Chondrocyte (in vitro differentiated cells): ENCODE measurements around the gene TMEM151A. TPM values are rescaled to one million over a fixed set of nuclear protein-coding genes. Genes with fewer than 3 reads are reported as not detected.
"Not testable (repeated sequence)": the region's sequence is repeated elsewhere in the genome, so short reads cannot be mapped to it uniquely, and the experiment has no call there.

Source experiments
- DNase-seq: peaks from one replicate; pipeline ENCODE4 v3.0.0; 2021; ENCODE audit warnings: mixed read lengths, low spot score
- H3K27ac Mint-ChIP-seq: one replicate; pipeline ENCODE4 v1.8.0; 2021; ENCODE audit warnings: mild to moderate bottlenecking, moderate library complexity, mixed read lengths; ENCODE audit not compliant: unreplicated experiment
- H3K27me3 Mint-ChIP-seq: 2 replicates; pipeline ENCODE4 v1.8.0; 2021; ENCODE audit warnings: low read depth, mixed read lengths
- H3K36me3 Mint-ChIP-seq: 2 replicates; pipeline ENCODE4 v1.8.0; 2021; ENCODE audit warnings: low read depth, mixed read lengths
- H3K4me1 Mint-ChIP-seq: 2 replicates; pipeline ENCODE4 v1.8.0; 2021; ENCODE audit warnings: low read depth, mild to moderate bottlenecking, mixed read lengths
- H3K4me3 Mint-ChIP-seq: one replicate; pipeline ENCODE4 v1.8.0; 2021; ENCODE audit warnings: mild to moderate bottlenecking, moderate library complexity, mixed read lengths; ENCODE audit not compliant: unreplicated experiment
- H3K9me3 Mint-ChIP-seq: 2 replicates; pipeline ENCODE4 v1.8.0; 2021; ENCODE audit warnings: low read depth, mixed read lengths
- total RNA-seq: library from RNA; stranded (reverse); gene quantifications from 3 replicates; pipeline ENCODE4 v1.2.1, GENCODE V29; 2021
- TF ChIP-seq, protein P1 (sequence below): fragments of 200-600 bp; sonication (generic); IDR thresholded peaks from 2 replicates; pipeline ENCODE4 v1.5.0; 2021; ENCODE audit warnings: antibody characterized with exemption, mild to moderate bottlenecking, moderate library complexity

TMEM151A gene
- total RNA-seq, 1 donor from 2014 or later = 4.7 TPM

DNA sequence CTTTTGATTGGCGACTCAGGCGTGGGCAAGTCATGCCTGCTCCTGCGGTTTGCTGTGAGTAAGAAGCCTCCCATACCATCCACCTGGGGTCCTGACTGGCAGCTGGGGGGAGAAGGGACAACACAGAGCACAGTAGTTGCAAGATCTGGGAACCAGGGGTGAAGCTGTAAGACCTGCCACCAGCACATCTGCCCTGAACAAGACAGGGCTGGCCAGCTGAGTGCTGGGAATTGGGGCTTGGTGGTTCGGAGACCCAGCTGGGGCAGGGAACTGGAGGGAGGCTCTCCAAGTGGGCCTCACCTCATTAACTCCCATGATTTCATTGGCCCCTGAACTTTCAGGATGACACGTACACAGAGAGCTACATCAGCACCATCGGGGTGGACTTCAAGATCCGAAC, 19.9 kb upstream of the TMEM151A start:
- DNase-seq = no peak
- Mint-ChIP-seq H3K4me3 (no peak overlapping the region), H3K27ac (no peak overlapping the region), H3K9me3 (no peaks in the 10 kb centered on the region), H3K27me3 (no peaks in the 10 kb centered on the region), H3K4me1 (peaks cover 23% of the 10 kb centered on the region), H3K36me3 (peaks cover 28% of the 10 kb centered on the region)
- TF ChIP-seq, protein P1, sequence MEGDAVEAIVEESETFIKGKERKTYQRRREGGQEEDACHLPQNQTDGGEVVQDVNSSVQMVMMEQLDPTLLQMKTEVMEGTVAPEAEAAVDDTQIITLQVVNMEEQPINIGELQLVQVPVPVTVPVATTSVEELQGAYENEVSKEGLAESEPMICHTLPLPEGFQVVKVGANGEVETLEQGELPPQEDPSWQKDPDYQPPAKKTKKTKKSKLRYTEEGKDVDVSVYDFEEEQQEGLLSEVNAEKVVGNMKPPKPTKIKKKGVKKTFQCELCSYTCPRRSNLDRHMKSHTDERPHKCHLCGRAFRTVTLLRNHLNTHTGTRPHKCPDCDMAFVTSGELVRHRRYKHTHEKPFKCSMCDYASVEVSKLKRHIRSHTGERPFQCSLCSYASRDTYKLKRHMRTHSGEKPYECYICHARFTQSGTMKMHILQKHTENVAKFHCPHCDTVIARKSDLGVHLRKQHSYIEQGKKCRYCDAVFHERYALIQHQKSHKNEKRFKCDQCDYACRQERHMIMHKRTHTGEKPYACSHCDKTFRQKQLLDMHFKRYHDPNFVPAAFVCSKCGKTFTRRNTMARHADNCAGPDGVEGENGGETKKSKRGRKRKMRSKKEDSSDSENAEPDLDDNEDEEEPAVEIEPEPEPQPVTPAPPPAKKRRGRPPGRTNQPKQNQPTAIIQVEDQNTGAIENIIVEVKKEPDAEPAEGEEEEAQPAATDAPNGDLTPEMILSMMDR = no peak

DNA sequence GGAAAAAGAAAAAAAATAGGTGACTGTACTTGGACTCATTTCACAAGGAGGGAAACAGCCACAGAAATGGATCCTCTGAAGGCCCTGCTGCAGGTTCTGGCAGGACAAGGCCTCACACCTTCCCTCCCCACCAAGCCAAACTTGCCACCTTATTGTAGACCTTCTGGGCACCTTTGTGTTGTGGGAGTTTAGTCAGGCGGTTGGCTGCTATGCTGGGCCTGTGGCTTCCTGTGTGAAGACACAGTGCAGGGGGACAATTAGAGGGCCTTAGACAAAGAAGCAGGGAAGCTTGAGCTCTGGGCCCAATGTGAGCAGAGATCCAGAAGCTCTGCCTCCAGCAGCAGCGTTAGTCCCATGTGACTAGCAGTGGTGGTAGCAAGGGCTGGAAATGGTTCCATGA, 19.1 kb upstream of the TMEM151A start:
- Mint-ChIP-seq H3K27me3 (no peaks in the 10 kb centered on the region), H3K4me3 (no peak overlapping the region), H3K9me3 (no peaks in the 10 kb centered on the region), H3K36me3 (peaks cover 26% of the 10 kb centered on the region), H3K4me1 (peaks cover 18% of the 10 kb centered on the region), H3K27ac (no peak overlapping the region)
- TF ChIP-seq, protein P1 = no peak
- DNase-seq = no peak

DNA sequence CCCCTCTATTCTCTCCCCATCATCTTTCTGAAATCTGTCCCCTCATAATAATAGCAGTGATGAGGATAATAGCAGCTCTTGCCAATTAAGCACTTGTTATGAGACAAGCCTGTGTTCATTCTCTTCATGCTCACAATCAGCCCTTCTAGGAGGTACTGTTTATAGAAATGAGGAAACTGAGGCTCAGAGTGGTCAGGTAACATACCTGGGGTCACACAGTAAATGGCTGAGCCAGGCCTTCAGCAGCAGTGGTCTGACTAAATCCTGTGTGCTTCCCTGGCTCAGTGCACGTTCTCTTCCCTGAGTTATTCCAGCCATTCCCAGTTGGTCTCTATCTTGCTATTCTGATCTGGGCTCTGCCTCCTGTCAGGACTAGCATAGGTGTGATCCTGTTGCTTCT, 17.5 kb upstream of the TMEM151A start:
- Mint-ChIP-seq H3K4me3 (no peak overlapping the region), H3K27ac (no peak overlapping the region), H3K9me3 (no peaks in the 10 kb centered on the region), H3K4me1 (peaks cover 16% of the 10 kb centered on the region), H3K36me3 (peaks cover 25% of the 10 kb centered on the region), H3K27me3 (no peaks in the 10 kb centered on the region)
- no peak for DNase-seq
- TF ChIP-seq, protein P1 = no peak

DNA sequence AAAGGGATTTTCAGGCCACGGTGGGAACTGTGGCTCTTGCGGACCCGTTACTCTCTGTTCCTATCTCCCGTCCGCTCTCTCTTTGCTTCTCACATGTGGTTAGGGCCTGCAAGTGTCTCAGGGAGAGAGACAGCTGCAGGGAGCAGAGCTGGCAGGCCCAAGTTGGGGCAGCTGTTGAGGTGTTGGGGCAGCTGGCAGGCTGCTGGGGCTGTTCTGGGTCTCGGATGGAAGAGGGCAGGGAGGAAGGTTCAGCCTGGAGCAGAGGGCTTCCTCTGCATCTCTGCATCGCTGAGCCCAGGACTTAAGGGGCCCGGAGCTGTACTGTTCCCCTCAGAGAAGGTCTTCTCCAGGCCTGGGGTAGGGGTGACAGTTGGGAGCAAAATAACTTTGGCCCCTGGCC, 16.3 kb upstream of the TMEM151A start:
- DNase-seq = no peak
- no peak overlapping the region for H3K4me3 Mint-ChIP-seq
- no peak overlapping the region for H3K27ac Mint-ChIP-seq
- H3K4me1 Mint-ChIP-seq = peaks cover 6% of the 10 kb centered on the region
- TF ChIP-seq, protein P1 = no peak
- H3K36me3 Mint-ChIP-seq = peaks cover 24% of the 10 kb centered on the region
- no peaks in the 10 kb centered on the region for H3K27me3 Mint-ChIP-seq
- H3K9me3 Mint-ChIP-seq = no peaks in the 10 kb centered on the region

DNA sequence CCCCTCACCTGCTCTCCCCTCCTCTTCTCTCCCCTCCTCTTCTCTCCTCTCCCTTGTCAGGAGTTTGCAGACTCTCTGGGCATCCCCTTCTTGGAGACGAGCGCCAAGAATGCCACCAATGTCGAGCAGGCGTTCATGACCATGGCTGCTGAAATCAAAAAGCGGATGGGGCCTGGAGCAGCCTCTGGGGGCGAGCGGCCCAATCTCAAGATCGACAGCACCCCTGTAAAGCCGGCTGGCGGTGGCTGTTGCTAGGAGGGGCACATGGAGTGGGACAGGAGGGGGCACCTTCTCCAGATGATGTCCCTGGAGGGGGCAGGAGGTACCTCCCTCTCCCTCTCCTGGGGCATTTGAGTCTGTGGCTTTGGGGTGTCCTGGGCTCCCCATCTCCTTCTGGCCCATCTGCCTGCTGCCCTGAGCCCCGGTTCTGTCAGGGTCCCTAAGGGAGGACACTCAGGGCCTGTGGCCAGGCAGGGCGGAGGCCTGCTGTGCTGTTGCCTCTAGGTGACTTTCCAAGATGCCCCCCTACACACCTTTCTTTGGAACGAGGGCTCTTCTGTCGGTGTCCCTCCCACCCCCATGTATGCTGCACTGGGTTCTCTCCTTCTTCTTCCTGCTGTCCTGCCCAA, 15.6 kb upstream of the TMEM151A start:
- TF ChIP-seq, protein P1 = no peak

DNA sequence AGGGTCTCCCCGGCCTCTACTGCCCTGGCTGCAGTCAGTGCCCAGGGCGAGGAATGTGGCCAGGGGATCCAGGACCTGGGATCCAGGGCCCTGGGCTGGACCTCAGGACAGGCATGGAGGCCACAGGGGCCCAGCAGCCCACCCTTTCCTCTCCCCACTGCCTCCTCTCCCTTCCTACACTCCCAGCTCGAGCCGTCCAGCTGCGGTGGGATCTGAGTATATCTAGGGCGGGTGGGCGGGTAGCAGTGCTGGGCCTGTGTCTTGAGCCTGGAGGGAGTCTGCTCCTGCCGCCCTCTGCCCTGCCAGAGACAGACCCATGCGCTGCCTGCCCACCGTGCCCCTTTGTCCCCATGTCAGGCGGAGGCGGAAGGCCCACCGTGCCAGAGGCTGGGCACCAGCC, 15.1 kb upstream of the TMEM151A start:
- not testable (repeated sequence) for DNase-seq, H3K9me3 Mint-ChIP-seq, H3K27me3 Mint-ChIP-seq, H3K4me3 Mint-ChIP-seq, H3K27ac Mint-ChIP-seq
- H3K4me1 Mint-ChIP-seq = peaks cover 11% of the 10 kb centered on the region
- H3K36me3 Mint-ChIP-seq = peaks cover 22% of the 10 kb centered on the region

More for the DNA sequence above, 15.6 kb upstream of the TMEM151A start:
- Mint-ChIP-seq H3K4me3 (no peak overlapping the region), H3K4me1 (peaks cover 6% of the 10 kb centered on the region), H3K27me3 (no peaks in the 10 kb centered on the region), H3K9me3 (no peaks in the 10 kb centered on the region), H3K27ac (no peak overlapping the region), H3K36me3 (peaks cover 22% of the 10 kb centered on the region)
- DNase-seq = no peak

DNA sequence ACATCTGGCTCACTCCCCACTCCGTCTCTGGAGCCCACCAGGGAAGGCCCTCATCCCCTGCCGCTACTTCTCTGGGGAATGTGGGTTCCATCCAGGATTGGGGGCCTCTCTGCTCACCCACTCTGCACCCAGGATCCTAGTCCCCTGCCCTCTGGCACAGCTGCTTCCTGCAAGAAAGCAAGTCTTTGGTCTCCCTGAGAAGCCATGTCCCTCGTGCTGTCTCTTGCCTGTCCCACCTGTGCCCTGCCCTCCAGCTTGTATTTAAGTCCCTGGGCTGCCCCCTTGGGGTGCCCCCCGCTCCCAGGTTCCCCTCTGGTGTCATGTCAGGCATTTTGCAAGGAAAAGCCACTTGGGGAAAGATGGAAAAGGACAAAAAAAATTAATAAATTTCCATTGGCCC, 14.6 kb upstream of the TMEM151A start:
- Mint-ChIP-seq H3K36me3 (peaks cover 20% of the 10 kb centered on the region), H3K4me3 (peak overlapping the region; percentile 40), H3K4me1 (peaks cover 11% of the 10 kb centered on the region)
- H3K9me3 Mint-ChIP-seq, H3K27me3 Mint-ChIP-seq, DNase-seq, H3K27ac Mint-ChIP-seq: not testable (repeated sequence)
